LNCaP clone FGC (cell line): ENCODE measurements around the gene SAXO1.
"Not testable (repeated sequence)": the region's sequence is repeated elsewhere in the genome, so short reads cannot be mapped to it uniquely, and the experiment has no call there.

Source experiments
- DNase-seq: peaks from one replicate; pipeline ENCODE4 v3.0.0-alpha.2; 2011; ENCODE audit warnings: low read depth
- H3K4me3 ChIP-seq: 2 replicates; pipeline ENCODE4 v1.5.1; 2011; ENCODE audit warnings: mild to moderate bottlenecking, low read depth, low read length, control low read depth
- TF ChIP-seq, protein P1 (sequence below): IDR thresholded peaks from 2 replicates; pipeline ENCODE4 v1.5.1; 2012; ENCODE audit warnings: mild to moderate bottlenecking; ENCODE audit not compliant: control insufficient read depth, insufficient read depth; ENCODE audit errors: extremely low read depth

Gene SAXO1

DNA sequence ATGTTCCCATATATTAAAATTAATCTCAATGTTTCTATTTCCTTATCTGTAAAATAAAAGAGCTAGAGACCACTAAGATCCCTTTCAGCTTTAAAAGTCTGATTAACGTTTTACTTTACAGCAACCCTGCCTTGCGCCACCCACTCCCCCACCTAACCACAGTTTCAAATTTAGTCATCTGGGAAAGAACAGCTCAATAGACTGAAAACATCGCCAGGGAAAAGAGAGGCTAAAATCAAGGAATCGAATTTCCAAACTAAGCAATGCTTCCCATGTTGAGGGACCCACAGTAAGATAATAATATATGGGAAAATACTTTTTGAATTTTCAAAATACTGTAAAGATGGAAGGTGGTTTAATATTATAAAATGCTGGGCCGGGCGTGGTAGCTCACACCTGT lies 6.6 kb downstream of the SAXO1 start:
- DNase-seq, result no peak
- TF ChIP-seq, protein P1, sequence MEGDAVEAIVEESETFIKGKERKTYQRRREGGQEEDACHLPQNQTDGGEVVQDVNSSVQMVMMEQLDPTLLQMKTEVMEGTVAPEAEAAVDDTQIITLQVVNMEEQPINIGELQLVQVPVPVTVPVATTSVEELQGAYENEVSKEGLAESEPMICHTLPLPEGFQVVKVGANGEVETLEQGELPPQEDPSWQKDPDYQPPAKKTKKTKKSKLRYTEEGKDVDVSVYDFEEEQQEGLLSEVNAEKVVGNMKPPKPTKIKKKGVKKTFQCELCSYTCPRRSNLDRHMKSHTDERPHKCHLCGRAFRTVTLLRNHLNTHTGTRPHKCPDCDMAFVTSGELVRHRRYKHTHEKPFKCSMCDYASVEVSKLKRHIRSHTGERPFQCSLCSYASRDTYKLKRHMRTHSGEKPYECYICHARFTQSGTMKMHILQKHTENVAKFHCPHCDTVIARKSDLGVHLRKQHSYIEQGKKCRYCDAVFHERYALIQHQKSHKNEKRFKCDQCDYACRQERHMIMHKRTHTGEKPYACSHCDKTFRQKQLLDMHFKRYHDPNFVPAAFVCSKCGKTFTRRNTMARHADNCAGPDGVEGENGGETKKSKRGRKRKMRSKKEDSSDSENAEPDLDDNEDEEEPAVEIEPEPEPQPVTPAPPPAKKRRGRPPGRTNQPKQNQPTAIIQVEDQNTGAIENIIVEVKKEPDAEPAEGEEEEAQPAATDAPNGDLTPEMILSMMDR, result no peak
- no peak overlapping the region for H3K4me3 ChIP-seq

DNA sequence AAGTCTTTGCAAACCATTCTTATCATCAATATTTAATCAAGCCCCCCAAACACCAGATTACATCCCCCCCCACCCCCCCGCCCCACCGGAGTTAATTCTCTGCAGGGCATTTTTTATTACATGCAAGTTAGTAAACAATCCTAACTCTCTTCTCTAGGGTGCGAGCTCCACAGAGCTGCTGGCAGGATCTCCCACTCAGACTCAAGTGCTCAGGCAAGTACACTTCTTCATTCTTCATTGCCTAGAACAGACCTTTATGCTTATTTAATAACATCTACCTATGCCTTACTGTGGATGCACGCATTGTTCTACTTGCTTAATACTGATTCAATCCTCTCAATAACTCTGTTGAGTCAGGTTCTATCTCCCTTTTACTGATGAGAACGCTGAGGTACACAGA lies 9.9 kb downstream of the SAXO1 start:
- no peak for DNase-seq
- TF ChIP-seq, protein P1, result no peak
- H3K4me3 ChIP-seq, result no peak overlapping the region

DNA sequence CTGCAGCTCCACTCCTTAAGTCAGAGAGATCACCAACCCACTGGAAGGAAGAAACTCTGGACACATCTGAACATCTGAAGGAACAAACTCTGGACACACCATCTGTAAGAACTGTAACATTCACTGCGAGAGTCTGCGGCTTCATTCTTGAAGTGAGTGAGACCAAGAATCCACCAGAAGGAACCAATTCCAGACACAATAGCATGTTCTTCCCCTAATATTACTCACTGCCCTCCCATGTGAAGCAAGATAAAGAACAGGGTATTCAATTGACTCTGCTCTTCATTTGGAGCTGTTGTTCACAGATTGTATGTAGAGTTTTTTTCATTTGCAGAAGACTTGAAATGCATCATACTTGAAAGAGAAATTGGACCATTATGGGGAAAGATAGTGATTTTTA lies 10.8 kb downstream of the SAXO1 start:
- TF ChIP-seq, protein P1, result no peak
- no peak overlapping the region for H3K4me3 ChIP-seq
- no peak for DNase-seq

DNA sequence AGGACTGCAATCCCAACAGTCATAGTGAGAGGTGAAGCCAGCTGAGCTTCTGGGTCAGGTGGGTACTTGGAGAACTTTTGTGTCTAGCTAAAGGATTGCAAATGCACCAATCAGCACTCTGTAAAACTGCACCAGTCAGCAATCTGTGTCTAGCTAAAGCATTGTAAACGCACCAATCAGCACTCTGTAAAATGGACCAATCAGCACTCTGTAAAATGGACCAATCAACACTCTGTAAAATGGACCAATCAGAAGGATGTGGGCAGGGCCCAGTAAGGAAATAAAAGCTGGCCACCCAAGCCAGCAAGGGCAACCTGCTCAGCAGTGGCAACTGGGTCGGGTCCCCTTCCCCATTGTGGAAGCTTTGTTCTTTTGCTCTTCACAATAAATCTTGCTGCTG lies 11.4 kb downstream of the SAXO1 start:
- DNase-seq, result not testable (repeated sequence)

DNA sequence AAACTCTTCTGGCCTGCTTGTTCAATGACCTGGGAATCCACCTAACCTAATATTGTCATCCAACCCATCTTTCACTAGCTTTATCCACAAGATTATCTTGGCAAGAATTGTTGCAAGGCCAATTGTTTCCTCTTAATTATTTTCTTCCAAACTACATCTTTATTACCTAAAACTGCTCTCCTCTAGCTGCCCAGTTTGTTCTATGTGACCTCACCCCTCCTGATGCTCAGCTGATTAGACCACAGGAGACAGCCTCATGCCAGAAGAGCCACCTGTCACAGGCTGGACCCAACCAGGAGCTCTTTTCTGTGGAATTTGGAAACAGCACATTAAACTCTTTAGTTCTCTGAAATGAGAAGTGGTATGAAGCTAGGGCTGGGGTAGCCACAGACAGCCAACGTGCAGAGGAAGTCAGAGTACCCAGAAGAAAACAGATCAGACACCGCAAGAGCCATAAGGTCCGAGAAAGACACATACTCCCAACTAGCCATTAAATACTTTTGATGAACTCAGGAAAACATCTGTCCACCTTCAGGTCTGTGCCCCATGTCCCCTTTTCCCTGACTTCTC lies 12.0 kb downstream of the SAXO1 start:
- TF ChIP-seq, protein P1, result no peak
- DNase-seq, result no peak
- no peak overlapping the region for H3K4me3 ChIP-seq

More for the DNA sequence above, 11.4 kb downstream of the SAXO1 start:
- H3K4me3 ChIP-seq, result not testable (repeated sequence)

DNA sequence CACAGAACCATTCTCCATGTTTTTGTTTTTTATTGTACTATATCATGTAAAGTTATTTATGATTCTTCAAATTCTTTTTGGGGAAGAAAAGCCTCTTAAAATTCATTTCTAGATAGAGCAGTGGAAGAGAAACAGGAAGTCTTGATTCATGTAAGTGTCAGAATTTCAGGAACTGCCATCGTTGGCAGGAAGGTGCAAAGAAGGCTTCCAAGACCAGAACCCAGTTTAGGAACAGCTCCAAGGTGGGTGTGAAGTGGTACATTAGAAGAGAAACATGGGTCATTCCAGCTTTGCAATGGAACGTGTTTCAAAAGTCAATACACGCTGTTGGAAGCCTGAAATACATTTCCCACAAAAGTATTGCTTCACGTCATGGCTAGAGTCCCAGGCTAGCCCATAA lies 14.8 kb downstream of the SAXO1 start:
- DNase-seq, result no peak
- TF ChIP-seq, protein P1, result no peak
- H3K4me3 ChIP-seq, result no peak overlapping the region

DNA sequence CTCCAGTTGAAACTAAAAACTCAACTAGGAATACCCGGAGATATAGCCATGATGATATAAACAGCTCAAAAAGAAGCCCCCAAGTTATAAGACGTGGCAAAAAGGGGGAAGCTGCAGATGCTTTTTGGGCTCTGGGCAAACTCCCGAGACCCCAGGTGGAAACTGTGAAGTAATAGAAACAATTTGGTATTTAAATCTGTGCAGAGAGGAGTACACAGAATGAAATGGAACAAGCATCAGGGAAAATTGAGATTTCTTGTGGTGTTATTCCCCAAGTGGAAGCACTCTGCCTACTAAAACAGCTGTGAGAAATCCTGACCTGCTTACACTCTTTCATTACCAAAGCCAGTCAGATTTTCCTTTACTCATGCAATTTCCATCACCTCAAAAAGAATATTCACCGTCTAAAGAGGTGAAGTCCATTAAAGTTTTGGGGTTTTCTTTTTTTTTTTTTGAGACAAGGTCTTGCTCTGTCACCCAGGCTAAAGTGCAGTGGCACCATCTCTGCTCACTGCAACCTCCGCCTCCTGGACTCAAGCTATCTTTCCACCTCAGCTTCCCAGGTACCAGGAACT lies 23.5 kb downstream of the SAXO1 start:
- H3K4me3 ChIP-seq, result no peak overlapping the region
- DNase-seq, result no peak
- TF ChIP-seq, protein P1, result no peak

DNA sequence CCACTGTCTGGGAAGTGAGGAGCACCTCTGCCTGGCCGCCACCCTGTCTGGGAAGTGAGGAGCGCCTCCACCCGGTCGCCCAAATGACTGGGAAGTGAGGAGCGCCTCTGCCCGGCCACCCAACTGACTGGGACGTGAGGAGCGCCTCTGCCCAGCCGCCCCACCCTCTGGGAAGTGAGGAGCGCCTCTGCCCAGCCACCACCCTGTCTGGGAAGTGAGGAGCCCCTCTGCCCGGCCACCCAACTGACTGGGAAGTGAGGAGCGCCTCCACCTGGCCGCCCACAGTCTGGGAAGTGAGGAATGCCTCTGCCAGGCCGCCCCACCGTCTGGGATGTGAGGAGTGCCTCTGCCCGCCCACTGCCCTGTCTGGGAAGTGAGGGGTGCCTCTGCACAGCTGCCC lies 32.9 kb downstream of the SAXO1 start:
- TF ChIP-seq, protein P1, result no peak
- no peak overlapping the region for H3K4me3 ChIP-seq
- no peak for DNase-seq
